ENCODE results near the gene MRPL45.

Gene MRPL45

GRCh38 chr17:38341035-38341721 lies 44.2 kb downstream of the MRPL45 start:
- H3K27me3 ChIP-seq: no peaks in the 10 kb centered on the region
- H3K9me3 ChIP-seq: no peaks in the 10 kb centered on the region
- DNase-seq: peak; percentile 90
- no peak overlapping the region for H3K4me3 ChIP-seq (ENCODE audit: low read depth, low read length)
- H3K36me3 ChIP-seq: no peaks in the 10 kb centered on the region
- peaks cover 8% of the 10 kb centered on the region for H3K4me1 ChIP-seq
- TF ChIP-seq, protein P1, sequence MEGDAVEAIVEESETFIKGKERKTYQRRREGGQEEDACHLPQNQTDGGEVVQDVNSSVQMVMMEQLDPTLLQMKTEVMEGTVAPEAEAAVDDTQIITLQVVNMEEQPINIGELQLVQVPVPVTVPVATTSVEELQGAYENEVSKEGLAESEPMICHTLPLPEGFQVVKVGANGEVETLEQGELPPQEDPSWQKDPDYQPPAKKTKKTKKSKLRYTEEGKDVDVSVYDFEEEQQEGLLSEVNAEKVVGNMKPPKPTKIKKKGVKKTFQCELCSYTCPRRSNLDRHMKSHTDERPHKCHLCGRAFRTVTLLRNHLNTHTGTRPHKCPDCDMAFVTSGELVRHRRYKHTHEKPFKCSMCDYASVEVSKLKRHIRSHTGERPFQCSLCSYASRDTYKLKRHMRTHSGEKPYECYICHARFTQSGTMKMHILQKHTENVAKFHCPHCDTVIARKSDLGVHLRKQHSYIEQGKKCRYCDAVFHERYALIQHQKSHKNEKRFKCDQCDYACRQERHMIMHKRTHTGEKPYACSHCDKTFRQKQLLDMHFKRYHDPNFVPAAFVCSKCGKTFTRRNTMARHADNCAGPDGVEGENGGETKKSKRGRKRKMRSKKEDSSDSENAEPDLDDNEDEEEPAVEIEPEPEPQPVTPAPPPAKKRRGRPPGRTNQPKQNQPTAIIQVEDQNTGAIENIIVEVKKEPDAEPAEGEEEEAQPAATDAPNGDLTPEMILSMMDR (IDR thresholded peaks at IDR 0.05; ENCODE audit: low read depth, low read length): no peak

GRCh38 chr17:38342886-38343607 lies 46.1 kb downstream of the MRPL45 start:
- no peaks in the 10 kb centered on the region for H3K27me3 ChIP-seq
- H3K9me3 ChIP-seq: no peaks in the 10 kb centered on the region
- no peaks in the 10 kb centered on the region for H3K36me3 ChIP-seq
- H3K4me1 ChIP-seq: peaks cover 8% of the 10 kb centered on the region
- TF ChIP-seq, protein P1 (IDR thresholded peaks at IDR 0.05; ENCODE audit: low read depth, low read length): no peak
- H3K4me3 ChIP-seq (ENCODE audit: low read depth, low read length): no peak overlapping the region
- no peak for DNase-seq

DNA sequence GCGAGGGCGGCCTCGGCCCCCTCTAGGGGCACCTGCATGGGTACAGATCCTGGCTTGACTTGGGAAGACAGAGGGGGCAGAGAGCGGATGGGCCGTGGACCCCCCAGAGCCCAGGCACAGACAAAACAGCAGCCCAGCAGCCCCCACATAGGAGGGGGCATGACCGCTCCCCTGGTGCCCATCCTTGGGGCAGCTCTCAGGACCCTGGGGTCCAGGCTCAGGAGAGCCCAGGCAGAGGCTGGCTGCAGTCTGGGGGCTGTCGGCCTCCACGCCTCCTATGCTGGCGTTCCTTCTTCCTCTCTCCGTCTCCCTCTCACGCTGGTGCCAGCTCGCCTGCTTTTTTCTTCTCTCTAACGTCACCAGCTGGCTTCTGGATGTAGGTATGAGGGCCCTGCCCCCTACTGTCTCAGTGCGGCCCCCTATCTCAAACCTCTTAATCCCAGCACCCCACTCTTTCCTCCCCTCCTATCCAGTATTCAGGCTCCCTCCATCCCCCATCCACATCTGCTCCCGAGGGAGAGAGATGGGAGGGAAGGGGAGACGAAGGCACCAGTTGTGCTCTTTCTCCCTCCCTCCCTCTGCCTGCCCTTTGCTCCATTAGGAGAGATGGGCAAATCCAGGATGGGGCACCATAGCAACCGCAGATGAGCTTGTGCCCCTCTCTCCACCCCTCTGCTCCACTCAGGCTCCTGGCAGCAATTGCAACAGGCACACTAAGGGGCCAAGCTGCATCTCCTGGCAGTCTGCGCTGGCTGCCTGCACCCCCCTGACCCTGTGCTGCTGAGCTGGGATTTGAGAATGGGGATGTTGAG lies 46.8 kb downstream of the MRPL45 start, which contains the start of gene GPR179:
GPR179 (minus strand) TSS at position 349 of the 812 bp plus-strand sequence; CDS start at position 182, 167 bp downstream.
- peaks cover 8% of the 10 kb centered on the region for H3K4me1 ChIP-seq
- H3K9me3 ChIP-seq: no peaks in the 10 kb centered on the region
- DNase-seq: no peak
- no peaks in the 10 kb centered on the region for H3K36me3 ChIP-seq
- no peaks in the 10 kb centered on the region for H3K27me3 ChIP-seq
- TF ChIP-seq, protein P1 (IDR thresholded peaks at IDR 0.05; ENCODE audit: low read depth, low read length): no peak
- no peak within 1 kb of the TSS for H3K4me3 ChIP-seq (ENCODE audit: low read depth, low read length)

DNA sequence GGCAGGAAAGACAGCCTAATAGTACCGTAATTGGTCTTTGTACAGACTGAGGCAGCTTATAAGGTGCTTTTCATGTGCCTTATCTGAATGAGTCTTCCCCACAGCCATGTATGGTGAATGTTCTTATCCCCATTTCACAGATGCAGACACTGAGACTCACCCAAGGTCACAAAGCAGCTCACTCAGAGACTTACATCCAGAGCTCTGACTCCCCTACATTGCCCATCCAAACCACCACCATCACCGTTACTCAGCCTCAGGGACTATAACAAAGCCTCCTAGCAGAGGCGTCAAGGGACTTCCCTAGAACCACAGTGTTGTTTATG lies 47.4 kb downstream of the MRPL45 start:
- DNase-seq: no peak
- H3K9me3 ChIP-seq: no peaks in the 10 kb centered on the region
- H3K36me3 ChIP-seq: no peaks in the 10 kb centered on the region
- H3K4me1 ChIP-seq: peaks cover 8% of the 10 kb centered on the region
- H3K4me3 ChIP-seq (ENCODE audit: low read depth, low read length): no peak overlapping the region
- H3K27me3 ChIP-seq: no peaks in the 10 kb centered on the region
- TF ChIP-seq, protein P1 (IDR thresholded peaks at IDR 0.05; ENCODE audit: low read depth, low read length): no peak

DNA sequence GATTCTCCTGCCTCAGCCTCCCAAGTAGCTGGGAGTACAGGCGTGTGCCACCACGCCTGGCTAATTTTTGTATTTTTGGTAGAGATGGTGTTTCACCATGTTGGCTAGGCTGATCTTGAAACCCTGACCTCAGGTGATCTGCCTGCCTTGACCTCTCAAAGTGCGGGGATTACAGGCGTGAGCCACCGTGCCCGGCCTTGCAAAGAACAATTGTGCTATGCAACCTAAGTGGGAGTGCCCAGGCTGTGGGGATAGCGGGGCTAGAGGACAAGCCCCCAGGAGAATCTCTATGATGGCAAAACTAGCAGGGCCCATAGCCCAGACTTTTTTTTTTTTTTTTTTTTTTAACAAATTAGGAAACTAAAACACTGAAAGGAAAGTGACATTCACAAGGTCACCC lies 48.8 kb downstream of the MRPL45 start:
- TF ChIP-seq, protein P1 (IDR thresholded peaks at IDR 0.05; ENCODE audit: low read depth, low read length): no peak
- DNase-seq: no peak
- Histone ChIP-seq H3K36me3 (no peaks in the 10 kb centered on the region), H3K4me1 (peaks cover 8% of the 10 kb centered on the region), H3K27me3 (no peaks in the 10 kb centered on the region), H3K9me3 (no peaks in the 10 kb centered on the region), H3K4me3 (ENCODE audit: low read depth, low read length) (no peak overlapping the region)

All from BE2C (cell line).